ENCODE measurements around the gene LCOR.

GRCh38 chr10:96998329-96998888, 166.3 kb downstream of the LCOR start:
- TF ChIP-seq, protein P1, sequence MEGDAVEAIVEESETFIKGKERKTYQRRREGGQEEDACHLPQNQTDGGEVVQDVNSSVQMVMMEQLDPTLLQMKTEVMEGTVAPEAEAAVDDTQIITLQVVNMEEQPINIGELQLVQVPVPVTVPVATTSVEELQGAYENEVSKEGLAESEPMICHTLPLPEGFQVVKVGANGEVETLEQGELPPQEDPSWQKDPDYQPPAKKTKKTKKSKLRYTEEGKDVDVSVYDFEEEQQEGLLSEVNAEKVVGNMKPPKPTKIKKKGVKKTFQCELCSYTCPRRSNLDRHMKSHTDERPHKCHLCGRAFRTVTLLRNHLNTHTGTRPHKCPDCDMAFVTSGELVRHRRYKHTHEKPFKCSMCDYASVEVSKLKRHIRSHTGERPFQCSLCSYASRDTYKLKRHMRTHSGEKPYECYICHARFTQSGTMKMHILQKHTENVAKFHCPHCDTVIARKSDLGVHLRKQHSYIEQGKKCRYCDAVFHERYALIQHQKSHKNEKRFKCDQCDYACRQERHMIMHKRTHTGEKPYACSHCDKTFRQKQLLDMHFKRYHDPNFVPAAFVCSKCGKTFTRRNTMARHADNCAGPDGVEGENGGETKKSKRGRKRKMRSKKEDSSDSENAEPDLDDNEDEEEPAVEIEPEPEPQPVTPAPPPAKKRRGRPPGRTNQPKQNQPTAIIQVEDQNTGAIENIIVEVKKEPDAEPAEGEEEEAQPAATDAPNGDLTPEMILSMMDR (IDR thresholded peaks at IDR 0.05), result no peak
- no peak for TF ChIP-seq POLR2A (IDR thresholded peaks at IDR 0.05)
